A673 (cell line): ENCODE data around the gene ATOH8.

Experiments
- CTCF ChIP-seq: fragments of 300-800, 200-600 bp; sonication (generic); conservative IDR thresholded peaks from 2 replicates; pipeline ENCODE4 v1.5.1; 2017; ENCODE audit warnings: low read depth, mild to moderate bottlenecking, antibody characterized with exemption, low read length, moderate library complexity, mixed read lengths
- EZH2 ChIP-seq: fragments of 200-600 bp; sonication (generic); IDR thresholded peaks from 2 replicates; pipeline ENCODE4 v1.6.1; 2017; ENCODE audit warnings: borderline replicate concordance, low read depth, mild to moderate bottlenecking, mixed read lengths, antibody characterized with exemption, low read length; ENCODE audit not compliant: poor library complexity, severe bottlenecking

GRCh38 chr2:85723707-85724360 is 30.0 kb upstream of the ATOH8 start:
- TF ChIP-seq CTCF: no peak
- TF ChIP-seq EZH2: no peak
